Keratinocyte (primary cell): ENCODE results near the gene CTH. TPM values are rescaled to one million over a fixed set of nuclear protein-coding genes. Genes with fewer than 3 reads are reported as not detected.

Experiments
- DNase-seq: peaks from one replicate; pipeline ENCODE4 v3.0.0-alpha.2; 2011; ENCODE audit warnings: low read depth, missing footprints, low spot score
- FAIRE-seq: peaks from 2 replicates; lab custom pipeline; 2011; peaks lifted over from hg19 to GRCh38; lab: Jason Lieb, UNC
- H2AFZ ChIP-seq: 2 replicates; pipeline ENCODE4 v1.6.0; 2012; ENCODE audit warnings: low read length, control low read depth, inconsistent platforms; ENCODE audit not compliant: control insufficient read depth
- H3K27ac ChIP-seq: 2 replicates; pipeline ENCODE4 v1.5.1; 2011; ENCODE audit warnings: low read length; ENCODE audit not compliant: control insufficient read depth, insufficient read depth
- H3K27me3 ChIP-seq: 3 replicates; pipeline ENCODE4 v1.6.0; 2011; ENCODE audit warnings: low read length; ENCODE audit not compliant: control insufficient read depth, insufficient read depth; ENCODE audit errors: extremely low read depth
- H3K36me3 ChIP-seq, 2 experiments: 2 replicates in 1 of 2; 3 replicates in 1 of 2; pipeline ENCODE4 v1.5.1; 2011; ENCODE audit warnings: low read length in 2 of 2, mild to moderate bottlenecking in 1 of 2; ENCODE audit not compliant: control insufficient read depth in 2 of 2, insufficient read depth in 2 of 2; ENCODE audit errors: extremely low read depth in 1 of 2
- H3K4me1 ChIP-seq: 3 replicates; pipeline ENCODE4 v1.5.1; 2011; ENCODE audit warnings: low read length; ENCODE audit not compliant: control insufficient read depth, insufficient read depth; ENCODE audit errors: extremely low read depth
- H3K4me2 ChIP-seq: 3 replicates; pipeline ENCODE4 v1.6.0; 2011; ENCODE audit warnings: low read depth, low read length; ENCODE audit not compliant: control insufficient read depth, insufficient read depth; ENCODE audit errors: extremely low read depth
- H3K4me3 ChIP-seq, 3 experiments: fragments of 200-600 bp in 1 of 3; sonication (generic) in 1 of 3; 2 replicates in 2 of 3; 3 replicates in 1 of 3; pipeline ENCODE4 v1.5.1; 2011 to 2016; ENCODE audit warnings: low read length in 3 of 3, mild to moderate bottlenecking in 3 of 3, control low read depth in 2 of 3, inconsistent platforms in 1 of 3, low read depth in 1 of 3, mixed read lengths in 1 of 3, mixed run types in 1 of 3, moderate library complexity in 1 of 3; ENCODE audit not compliant: control insufficient read depth in 2 of 3, insufficient read depth in 2 of 3; ENCODE audit errors: extremely low read depth in 1 of 3
- H3K79me2 ChIP-seq: 2 replicates; pipeline ENCODE4 v1.6.0; 2012; ENCODE audit warnings: low read length; ENCODE audit not compliant: control insufficient read depth, insufficient read depth
- H3K9ac ChIP-seq: 3 replicates; pipeline ENCODE4 v1.6.0; 2011; ENCODE audit warnings: low read length; ENCODE audit not compliant: control insufficient read depth, insufficient read depth; ENCODE audit errors: extremely low read depth
- H3K9me1 ChIP-seq: 3 replicates; pipeline ENCODE4 v1.6.0; 2011; ENCODE audit warnings: low read length; ENCODE audit not compliant: control insufficient read depth, insufficient read depth; ENCODE audit errors: extremely low read depth
- H3K9me3 ChIP-seq: 2 replicates; pipeline ENCODE4 v1.5.1; 2012; ENCODE audit warnings: low read depth, low read length; ENCODE audit not compliant: control insufficient read depth
- H4K20me1 ChIP-seq: 3 replicates; pipeline ENCODE4 v1.6.0; 2011; ENCODE audit warnings: low read length; ENCODE audit not compliant: control insufficient read depth, insufficient read depth; ENCODE audit errors: extremely low read depth
- CTCF ChIP-seq, 3 experiments: IDR thresholded peaks in 1 of 3; conservative IDR thresholded peaks in 1 of 3; optimal IDR thresholded peaks in 1 of 3; 2 replicates in 2 of 3; 3 replicates in 1 of 3; pipeline versions ENCODE3 to v1.5.1; 2011; ENCODE audit warnings: low read length in 3 of 3, mild to moderate bottlenecking in 3 of 3, moderate library complexity in 2 of 3, control low read depth in 1 of 3, inconsistent platforms in 1 of 3; ENCODE audit not compliant: insufficient read depth in 2 of 3; ENCODE audit errors: extremely low read depth in 1 of 3
- EZH2 ChIP-seq: IDR thresholded peaks from one replicate; pipeline ENCODE4 v1.6.1; 2012; ENCODE audit warnings: inconsistent platforms, mild to moderate bottlenecking, low read length, moderate library complexity
- dilution Hi-C: fragments of 300-500 bp; cut with MboI; formaldehyde crosslinking; loops from one replicate; pipeline ENCODE4 v1.7.0; 2020; ENCODE audit warnings: low sequenced_read_pairs; ENCODE audit not compliant: extremely low pct_ligation_motif_present
- polyA plus RNA-seq, 5 experiments: library from polyadenylated mRNA; depleted of rRNA in 3 of 5; stranded (reverse) in 3 of 5; stranded (forward) in 1 of 5; unstranded in 1 of 5; fragments of >200 nt; gene quantifications; 1 replicate in 1 of 5; 2 replicates in 3 of 5; 3 replicates in 1 of 5; pipeline versions ENCODE4 v1.2.1 to v1.2.3, GENCODE V29; 2011 to 2012; ENCODE audit warnings: missing spikeins in 2 of 5, low read depth in 1 of 5, low replicate concordance in 1 of 5

Gene CTH
- polyA plus RNA-seq, 1 donor (not counting 4 experiments of a cell fraction or from before 2014, with no cell fraction given): 5.0 TPM

GRCh38 chr1:70385477-70385876, 25.6 kb upstream of the CTH start:
- no peak for FAIRE-seq
- Histone ChIP-seq H3K9me3 (no peaks in the 10 kb centered on the region), H3K9ac (no peak overlapping the region)

GRCh38 chr1:70386121-70386520, 24.9 kb upstream of the CTH start:
- TF ChIP-seq CTCF (optimal IDR thresholded peaks at IDR 0.05 in 1 of 3, IDR thresholded peaks at IDR 0.05 in 1 of 3, conservative IDR thresholded peaks at IDR 0.05 in 1 of 3; ENCODE audit: extremely low read depth in 1 of 3, insufficient read depth in 2 of 3, low read length in 3 of 3) (no peak), EZH2 (no peak)
- H4K20me1 ChIP-seq: no peaks in the 10 kb centered on the region
- H3K9ac ChIP-seq: no peak overlapping the region
- no peaks in the 10 kb centered on the region for H3K4me1 ChIP-seq
- H3K4me3 ChIP-seq: no peak overlapping the region
- dilution Hi-C loops: no loop called here
- H2AFZ ChIP-seq: no peak overlapping the region
- no peaks in the 10 kb centered on the region for H3K9me1 ChIP-seq
- no peaks in the 10 kb centered on the region for H3K9me3 ChIP-seq
- no peak overlapping the region for H3K27ac ChIP-seq
- no peaks in the 10 kb centered on the region for H3K36me3 ChIP-seq
- DNase-seq (no peak), FAIRE-seq (peak; percentile 36)
- H3K79me2 ChIP-seq: no peaks in the 10 kb centered on the region
- H3K4me2 ChIP-seq: no peak overlapping the region
- no peaks in the 10 kb centered on the region for H3K27me3 ChIP-seq

More at GRCh38 chr1:70385477-70385876, 25.6 kb upstream of the CTH start:
- Histone ChIP-seq H3K79me2 (no peaks in the 10 kb centered on the region), H3K4me2 (no peak overlapping the region), H3K4me3 (no peak overlapping the region), H3K27me3 (no peaks in the 10 kb centered on the region), H3K27ac (no peak overlapping the region), H3K9me1 (no peaks in the 10 kb centered on the region), H2AFZ (no peak overlapping the region), H3K36me3 (no peaks in the 10 kb centered on the region), H4K20me1 (no peaks in the 10 kb centered on the region), H3K4me1 (no peaks in the 10 kb centered on the region)
- DNase-seq: no peak
- TF ChIP-seq CTCF (optimal IDR thresholded peaks at IDR 0.05 in 1 of 3, IDR thresholded peaks at IDR 0.05 in 1 of 3, conservative IDR thresholded peaks at IDR 0.05 in 1 of 3; ENCODE audit: extremely low read depth in 1 of 3, insufficient read depth in 2 of 3, low read length in 3 of 3) (no peak), EZH2 (no peak)
- dilution Hi-C loops: no loop called here
